Testis (tissue), 3 donors: ENCODE data around the gene CBR3. TPM values are rescaled to one million over a fixed set of nuclear protein-coding genes. Genes with fewer than 3 reads are reported as not detected.

Source experiments
- DNase-seq: peaks from one replicate; pipeline ENCODE4 v3.0.0-alpha.2; 2019
- H3K27ac ChIP-seq, 2 donors: fragments of 200-600 bp; sonication (generic); one replicate each; pipeline ENCODE4 v1.5.1; 2019
- H3K27me3 ChIP-seq: fragments of 200-600 bp; sonication (generic); one replicate; pipeline ENCODE4 v1.5.1; 2019
- H3K36me3 ChIP-seq: fragments of 200-600 bp; sonication (generic); one replicate; pipeline ENCODE4 v1.5.1; 2017; ENCODE audit warnings: low read depth; ENCODE audit errors: missing control alignments
- H3K4me1 ChIP-seq: fragments of 200-600 bp; sonication (generic); one replicate; pipeline ENCODE4 v1.5.1; 2019
- H3K4me3 ChIP-seq, 2 donors: fragments of 200-600 bp; sonication (generic); one replicate each; pipeline ENCODE4 v1.5.1; 2017 to 2019
- H3K9me3 ChIP-seq: fragments of 200-600 bp; sonication (generic); one replicate; pipeline ENCODE4 v1.5.1; 2017
- POLR2A ChIP-seq: fragments of 450-650 bp; IDR thresholded peaks from one replicate; pipeline ENCODE4 v1.6.1; 2017; ENCODE audit warnings: antibody characterized with exemption, mild to moderate bottlenecking, moderate library complexity
- WGBS, 2 donors: methylation state at CpG; one replicate each; pipeline ENCODE4 v1.1.5; 2018; 5-methylcytosine and 5-hydroxymethylcytosine counted together
- intact Hi-C: fragments of 100-400 bp; cut with DNase I; formaldehyde crosslinking; loops from one replicate; pipeline ENCODE4 v1.15.1; 2023; ENCODE audit warnings: low total_unique reads
- polyA plus RNA-seq: library from polyadenylated mRNA; stranded (reverse); fragments of 350-450 nt; fragmentation: Illumina TruSeq; extraction: RNeasy Lipid Tissue Mini Kit (QIAGEN cat#74804); gene quantifications from one replicate; pipeline ENCODE4 v1.2.3, GENCODE V29; 2014; ENCODE audit warnings: low read depth, low replicate concordance; ENCODE audit not compliant: insufficient read depth
- total RNA-seq, 2 donors: library from RNA; depleted of rRNA; stranded (reverse); fragments of >200 nt; gene quantifications; one replicate each; pipeline ENCODE4 v1.2.3, GENCODE V29; 2016
- TF ChIP-seq, protein P1 (sequence below), 3 experiments: fragments of 450-650 bp in 2 of 3; fragments of 200-600 bp in 1 of 3; sonication (generic) in 1 of 3; IDR thresholded peaks; one replicate each; pipeline ENCODE4 v1.5.1; 2016 to 2019; ENCODE audit warnings: antibody characterized with exemption in 3 of 3, mild to moderate bottlenecking in 2 of 3, moderate library complexity in 1 of 3

Gene CBR3
- total and polyA plus RNA-seq, 3 donors from 2014 or later, result 2.8 to 10.7 (median 6.9) TPM

DNA sequence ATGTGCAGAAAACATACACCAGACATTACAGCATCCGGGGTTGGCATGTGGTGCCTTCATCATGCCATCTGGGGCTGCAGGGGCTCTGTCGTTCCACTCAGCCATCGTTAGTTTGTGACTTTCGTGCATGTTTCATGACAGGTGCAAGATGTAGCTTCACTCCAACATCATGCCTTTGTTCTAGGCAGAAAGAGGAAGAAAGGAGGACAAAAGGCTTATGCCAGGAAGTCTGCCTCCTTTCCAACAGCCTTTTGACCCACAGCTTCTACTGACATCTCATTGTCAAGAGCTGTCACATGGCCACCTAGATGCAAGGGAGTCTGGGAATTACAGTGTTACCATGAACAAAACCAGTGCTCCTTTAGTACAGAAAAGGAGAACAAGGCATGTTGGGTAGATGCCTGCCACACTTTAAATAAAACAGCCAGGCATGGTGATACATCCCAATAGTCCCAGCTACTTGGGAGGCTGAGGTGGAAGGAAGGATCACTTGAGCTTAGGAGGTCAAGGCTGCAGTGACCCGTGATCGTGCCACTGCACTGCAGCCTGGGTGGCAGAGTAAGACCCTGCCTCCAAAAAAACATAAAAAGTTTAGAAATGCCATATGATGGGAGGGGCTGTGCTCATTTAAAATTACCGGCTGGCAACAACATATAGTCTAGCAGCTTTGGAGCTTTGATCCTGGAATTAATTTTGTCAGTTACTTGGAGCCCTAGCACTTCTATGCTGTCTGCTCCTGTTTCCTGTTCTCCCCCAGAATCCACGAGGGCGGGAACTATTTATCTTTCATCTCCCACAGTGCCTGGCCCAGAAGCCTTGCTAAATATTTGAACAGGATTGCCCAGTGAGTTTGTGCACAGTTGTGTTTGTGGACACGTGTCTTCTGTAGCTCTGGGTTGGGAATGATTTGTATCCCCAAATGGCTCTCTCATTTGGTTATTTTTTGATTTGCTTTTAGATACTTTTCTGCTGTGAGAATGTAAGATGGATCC, 29.2 kb downstream of the CBR3 start:
- peaks cover 4% of the 10 kb centered on the region for H3K4me1 ChIP-seq
- 66 to 73% methylated on average over 10 of the region's 10 CpGs for WGBS, 2 donors
- H3K27ac ChIP-seq, result no peak overlapping the region
- TF ChIP-seq, protein P1, sequence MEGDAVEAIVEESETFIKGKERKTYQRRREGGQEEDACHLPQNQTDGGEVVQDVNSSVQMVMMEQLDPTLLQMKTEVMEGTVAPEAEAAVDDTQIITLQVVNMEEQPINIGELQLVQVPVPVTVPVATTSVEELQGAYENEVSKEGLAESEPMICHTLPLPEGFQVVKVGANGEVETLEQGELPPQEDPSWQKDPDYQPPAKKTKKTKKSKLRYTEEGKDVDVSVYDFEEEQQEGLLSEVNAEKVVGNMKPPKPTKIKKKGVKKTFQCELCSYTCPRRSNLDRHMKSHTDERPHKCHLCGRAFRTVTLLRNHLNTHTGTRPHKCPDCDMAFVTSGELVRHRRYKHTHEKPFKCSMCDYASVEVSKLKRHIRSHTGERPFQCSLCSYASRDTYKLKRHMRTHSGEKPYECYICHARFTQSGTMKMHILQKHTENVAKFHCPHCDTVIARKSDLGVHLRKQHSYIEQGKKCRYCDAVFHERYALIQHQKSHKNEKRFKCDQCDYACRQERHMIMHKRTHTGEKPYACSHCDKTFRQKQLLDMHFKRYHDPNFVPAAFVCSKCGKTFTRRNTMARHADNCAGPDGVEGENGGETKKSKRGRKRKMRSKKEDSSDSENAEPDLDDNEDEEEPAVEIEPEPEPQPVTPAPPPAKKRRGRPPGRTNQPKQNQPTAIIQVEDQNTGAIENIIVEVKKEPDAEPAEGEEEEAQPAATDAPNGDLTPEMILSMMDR (IDR thresholded peaks at IDR 0.05), result no peak
- no peak for TF ChIP-seq POLR2A
- intact Hi-C loops, result no loop called here
- H3K4me3 ChIP-seq, result no peak overlapping the region
- no peaks in the 10 kb centered on the region for H3K9me3 ChIP-seq
- no peak for DNase-seq
- no peaks in the 10 kb centered on the region for H3K36me3 ChIP-seq
- no peaks in the 10 kb centered on the region for H3K27me3 ChIP-seq

DNA sequence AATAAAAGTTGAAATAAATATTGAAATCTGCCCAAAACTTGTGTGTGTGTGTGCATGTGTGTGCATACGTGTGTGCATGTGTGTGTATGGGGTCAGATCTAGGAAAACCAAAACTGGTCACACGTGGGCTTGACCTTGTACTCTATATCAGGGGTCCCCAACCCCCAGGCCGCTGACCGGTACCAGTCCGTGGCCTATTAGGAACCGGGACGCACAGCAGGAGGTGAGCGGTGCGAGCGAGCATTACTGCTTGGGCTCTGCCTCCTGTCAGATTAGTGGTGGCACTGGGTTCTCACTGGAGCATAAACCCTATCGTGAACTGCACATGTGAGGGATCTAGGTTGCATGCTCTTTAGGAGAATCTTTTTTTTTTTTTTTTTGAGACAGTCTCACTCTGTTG, 30.5 kb downstream of the CBR3 start:
- H3K36me3 ChIP-seq, result no peaks in the 10 kb centered on the region
- WGBS, 2 donors, result 93 to 94% methylated on average over 11 of the region's 11 CpGs
- no peak overlapping the region for H3K27ac ChIP-seq

DNA sequence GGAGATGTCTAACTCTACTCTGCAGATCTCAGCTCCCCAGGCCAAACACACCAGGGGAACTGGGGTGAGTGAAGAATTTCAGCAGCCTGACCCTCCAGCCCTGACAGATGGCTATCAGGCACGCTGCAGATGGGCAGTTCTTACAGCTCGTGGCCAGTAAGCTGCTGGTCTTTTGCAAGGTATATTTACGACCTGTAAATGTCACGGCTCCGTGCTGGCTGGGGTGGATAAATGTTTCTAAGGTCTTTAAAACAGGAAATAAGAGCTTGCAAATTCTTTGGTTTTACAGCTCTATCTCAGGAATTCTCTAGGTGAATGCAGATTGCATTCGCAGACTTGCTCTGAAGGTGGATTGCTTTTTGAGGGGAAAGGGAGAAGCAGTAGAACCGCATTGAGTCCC, 31.8 kb downstream of the CBR3 start:
- Histone ChIP-seq H3K4me1 (peaks cover 4% of the 10 kb centered on the region), H3K4me3 (no peak overlapping the region), H3K27me3 (no peaks in the 10 kb centered on the region), H3K9me3 (no peaks in the 10 kb centered on the region), H3K27ac (no peak overlapping the region), H3K36me3 (no peaks in the 10 kb centered on the region)
- DNase-seq, result no peak
- 81 to 93% methylated on average over 7 of the region's 7 CpGs for WGBS, 2 donors
- intact Hi-C loops, result no loop called here
- TF ChIP-seq, protein P1 (IDR thresholded peaks at IDR 0.05), result no peak
- TF ChIP-seq POLR2A, result no peak

More for the DNA sequence above, 30.5 kb downstream of the CBR3 start:
- no peak for DNase-seq
- Histone ChIP-seq H3K27me3 (no peaks in the 10 kb centered on the region), H3K4me1 (peaks cover 4% of the 10 kb centered on the region), H3K4me3 (no peak overlapping the region), H3K9me3 (no peaks in the 10 kb centered on the region)
- TF ChIP-seq, protein P1 (IDR thresholded peaks at IDR 0.05), result no peak
- no peak for TF ChIP-seq POLR2A
- intact Hi-C loops, result no loop called here

DNA sequence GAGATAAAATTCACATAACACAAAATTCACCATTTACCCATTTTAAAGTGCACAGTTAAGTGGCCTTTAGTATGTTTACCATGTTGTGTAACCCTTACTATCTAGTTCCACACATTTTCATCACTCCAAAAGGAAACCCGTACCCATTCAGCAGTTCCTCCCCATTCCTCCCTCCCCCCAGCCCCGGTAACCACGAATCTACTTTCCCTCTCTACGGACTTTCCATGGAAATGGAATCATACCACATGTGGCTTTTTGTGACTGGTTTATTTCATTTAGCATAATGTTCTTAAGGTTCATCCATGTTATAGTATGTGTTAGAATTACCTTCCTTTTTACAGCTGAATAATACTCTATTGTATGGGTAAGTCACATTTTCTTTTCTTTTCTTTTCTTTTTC, 32.7 kb downstream of the CBR3 start:
- Histone ChIP-seq H3K4me3 (no peak overlapping the region), H3K4me1 (peaks cover 4% of the 10 kb centered on the region), H3K9me3 (no peaks in the 10 kb centered on the region), H3K36me3 (no peaks in the 10 kb centered on the region), H3K27me3 (no peaks in the 10 kb centered on the region), H3K27ac (no peak overlapping the region)
- intact Hi-C loops, result no loop called here
- no peak for DNase-seq
- TF ChIP-seq POLR2A, result no peak
- TF ChIP-seq, protein P1 (IDR thresholded peaks at IDR 0.05), result no peak
- 95 to 96% methylated on average over 4 of the region's 4 CpGs for WGBS, 2 donors
